SK-N-MC (cell line): Measurements from ENCODE around the gene NTSR1.

Experiments used
- DNase-seq: peaks from one replicate; pipeline ENCODE4 v3.0.0-alpha.2; 2011; ENCODE audit warnings: low read depth, low spot score
- H3K27ac ChIP-seq: fragments of 200-600 bp; sonication (generic); 2 replicates; pipeline ENCODE4 v1.5.1; 2016; ENCODE audit warnings: mixed run types
- H3K36me3 ChIP-seq: fragments of 200-600 bp; sonication (generic); 2 replicates; pipeline ENCODE4 v1.6.1; 2017; ENCODE audit warnings: antibody characterized with exemption, low read length, mixed read lengths; ENCODE audit not compliant: insufficient read depth
- H3K4me3 ChIP-seq: fragments of 200-600 bp; sonication (generic); 2 replicates; pipeline ENCODE4 v1.5.1; 2016
- H3K9ac ChIP-seq: fragments of 200-600 bp; sonication (generic); 2 replicates; pipeline ENCODE4 v1.8.0; 2017; ENCODE audit warnings: mixed run types, mixed read lengths; ENCODE audit not compliant: insufficient read length
- H3K9me3 ChIP-seq: fragments of 200-600 bp; sonication (generic); 2 replicates; pipeline ENCODE4 v1.6.1; 2017; ENCODE audit warnings: low read depth, mild to moderate bottlenecking, antibody characterized with exemption, low read length, moderate library complexity, mixed read lengths
- EZH2 ChIP-seq: fragments of 200-600 bp; sonication (generic); IDR thresholded peaks from one replicate; pipeline ENCODE4 v1.6.1; 2017; ENCODE audit warnings: antibody characterized with exemption
- FOXP2 ChIP-seq: optimal IDR thresholded peaks from 2 replicates; pipeline ENCODE3; 2011; ENCODE audit warnings: mild to moderate bottlenecking, moderate library complexity; ENCODE audit not compliant: insufficient read depth; ENCODE audit errors: extremely low read length, control extremely low read depth
- POLR2AphosphoS5 ChIP-seq: IDR thresholded peaks from 2 replicates; pipeline ENCODE4 v1.6.1; 2012; ENCODE audit warnings: mild to moderate bottlenecking, low read depth, low read length, borderline replicate concordance

Gene NTSR1

DNA sequence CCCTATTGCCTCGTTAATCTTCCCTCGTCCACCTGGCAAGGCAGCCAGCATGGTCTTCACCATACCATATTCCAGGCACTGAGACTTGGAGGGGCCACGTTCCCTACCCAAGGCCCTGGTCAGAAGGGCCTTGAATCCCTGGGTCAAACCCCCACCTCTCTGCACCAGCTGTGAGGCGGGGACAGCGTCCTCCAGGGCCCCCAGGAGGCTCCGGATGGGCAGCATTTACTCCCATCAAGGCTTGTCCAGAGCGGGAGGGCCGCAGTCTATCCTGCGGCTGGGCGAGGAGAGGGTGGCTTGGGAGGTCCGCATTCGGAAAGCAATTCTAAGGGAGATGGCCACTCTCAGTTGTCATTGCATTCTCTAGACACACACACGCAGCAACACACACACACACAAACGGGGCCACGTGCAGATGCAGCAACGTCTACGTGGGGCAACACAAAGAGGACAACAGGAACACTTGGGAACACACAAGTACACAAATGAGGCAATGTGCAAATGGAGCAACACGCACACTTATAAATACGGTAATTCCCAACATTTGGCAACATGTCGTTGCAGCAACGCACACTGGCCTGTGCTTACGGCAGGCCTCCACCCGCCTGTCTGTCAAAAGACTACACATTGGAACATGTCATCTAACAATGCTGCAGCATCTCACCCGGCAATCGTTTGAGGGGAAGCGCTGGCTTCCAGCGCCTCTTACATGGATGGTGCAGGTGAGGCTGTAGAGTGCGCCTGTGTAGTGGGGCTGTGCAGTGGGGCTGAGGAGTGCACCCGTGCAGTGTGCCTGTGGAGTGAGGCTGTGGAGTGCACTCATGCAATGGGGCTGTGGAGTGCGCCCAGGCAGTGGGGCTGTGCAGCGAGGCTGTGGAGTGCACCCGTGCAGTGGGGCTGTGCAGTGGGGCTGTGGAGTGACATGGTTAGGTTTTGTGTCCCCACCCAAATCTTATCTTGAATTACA, 12.9 kb upstream of the NTSR1 start:
- Histone ChIP-seq H3K27ac (no peak overlapping the region), H3K4me3 (no peak overlapping the region), H3K9ac (no peak overlapping the region), H3K36me3 (no peaks in the 10 kb centered on the region), H3K9me3 (no peaks in the 10 kb centered on the region)
- no peak for TF ChIP-seq POLR2AphosphoS5
- TF ChIP-seq EZH2, result no peak
- TF ChIP-seq FOXP2, result no peak
- no peak for DNase-seq

GRCh38 chr20:62696434-62696957, 12.1 kb upstream of the NTSR1 start:
- Histone ChIP-seq H3K36me3 (no peaks in the 10 kb centered on the region), H3K27ac (no peak overlapping the region), H3K9me3 (no peaks in the 10 kb centered on the region), H3K4me3 (no peak overlapping the region), H3K9ac (no peak overlapping the region)
- no peak for DNase-seq
- TF ChIP-seq POLR2AphosphoS5 (no peak), EZH2 (no peak), FOXP2 (no peak)

DNA sequence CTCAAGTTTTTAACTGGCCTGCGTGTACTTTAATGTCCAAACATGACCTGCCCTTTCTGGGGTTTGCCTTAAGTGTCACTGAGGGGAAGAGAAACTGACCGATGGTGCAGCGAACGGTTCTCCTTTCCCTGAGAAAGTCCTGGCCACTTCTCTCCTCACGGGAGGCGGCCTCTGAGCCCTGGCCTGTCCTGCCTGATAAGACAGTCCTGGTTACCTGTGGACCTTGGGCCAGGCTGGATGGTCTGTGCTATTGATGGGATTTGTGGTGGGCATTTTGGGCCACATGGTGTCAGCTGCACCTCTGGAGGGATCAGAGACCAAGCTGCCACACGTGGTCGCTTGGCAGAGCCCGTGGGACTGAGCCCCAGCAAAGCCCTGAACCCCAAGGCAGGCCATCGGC, 11.6 kb upstream of the NTSR1 start:
- Histone ChIP-seq H3K36me3 (no peaks in the 10 kb centered on the region), H3K9ac (no peak overlapping the region), H3K9me3 (no peaks in the 10 kb centered on the region), H3K27ac (no peak overlapping the region), H3K4me3 (no peak overlapping the region)
- TF ChIP-seq FOXP2, result no peak
- TF ChIP-seq EZH2, result no peak
- no peak for TF ChIP-seq POLR2AphosphoS5
- no peak for DNase-seq

DNA sequence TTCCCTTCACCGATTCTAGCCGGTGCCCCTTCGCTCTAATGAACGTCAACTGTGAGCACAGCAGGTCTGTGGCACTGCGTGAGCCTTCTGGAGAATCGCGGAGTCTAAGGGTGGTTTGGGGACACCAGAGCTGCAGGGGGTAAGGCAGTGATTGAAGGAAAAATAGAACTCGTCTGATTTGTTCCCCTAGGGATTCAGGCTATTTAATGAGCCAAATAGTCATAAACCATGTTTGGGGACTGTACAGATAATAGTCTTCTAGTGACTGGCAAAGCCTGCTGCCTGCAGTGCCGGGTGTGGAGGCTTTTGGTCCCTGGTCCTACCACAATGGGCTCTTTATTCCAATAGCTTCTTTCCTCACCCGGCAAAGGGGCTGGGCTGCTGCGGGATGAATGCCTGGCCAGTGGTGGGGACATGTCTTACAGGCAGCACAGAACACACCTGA, 11.1 kb upstream of the NTSR1 start:
- Histone ChIP-seq H3K4me3 (no peak overlapping the region), H3K9ac (no peak overlapping the region)
- TF ChIP-seq EZH2 (no peak), FOXP2 (no peak), POLR2AphosphoS5 (no peak)

DNA sequence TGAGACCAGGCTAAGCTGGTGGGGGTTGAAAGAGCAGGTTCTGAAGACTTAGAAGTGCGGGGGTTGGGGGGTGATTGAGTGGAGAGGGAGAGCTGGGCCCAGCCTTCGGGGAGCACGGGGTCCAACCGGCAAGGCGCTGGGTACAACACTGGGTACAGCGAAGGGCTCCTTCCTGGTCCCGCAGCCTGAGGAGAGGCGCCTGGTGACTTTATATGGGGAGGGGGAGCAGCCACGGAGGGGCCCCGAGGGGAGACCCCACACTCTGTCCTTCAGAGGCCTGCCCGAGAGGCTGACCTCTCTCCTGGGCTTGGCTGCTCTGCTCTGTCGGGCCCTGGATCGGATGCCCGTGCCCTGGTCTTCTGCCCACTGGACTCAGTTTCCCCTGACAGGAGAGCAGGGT, 10.4 kb upstream of the NTSR1 start:
- Histone ChIP-seq H3K4me3 (no peak overlapping the region), H3K9ac (no peak overlapping the region), H3K36me3 (no peaks in the 10 kb centered on the region), H3K9me3 (no peaks in the 10 kb centered on the region), H3K27ac (no peak overlapping the region)
- TF ChIP-seq FOXP2 (no peak), POLR2AphosphoS5 (no peak), EZH2 (no peak)
- DNase-seq, result no peak

More for the DNA sequence above, 11.1 kb upstream of the NTSR1 start:
- Histone ChIP-seq H3K9me3 (no peaks in the 10 kb centered on the region), H3K27ac (no peak overlapping the region), H3K36me3 (no peaks in the 10 kb centered on the region)
- no peak for DNase-seq

- no peak for DNase-seq
- Histone ChIP-seq H3K36me3 (no peaks in the 10 kb centered on the region), H3K4me3 (no peak overlapping the region), H3K27ac (no peak overlapping the region), H3K9me3 (no peaks in the 10 kb centered on the region), H3K9ac (no peak overlapping the region)
- TF ChIP-seq EZH2, result no peak
- no peak for TF ChIP-seq POLR2AphosphoS5
- no peak for TF ChIP-seq FOXP2
Measured at GRCh38 chr20:62699296-62699695, 9.3 kb upstream of the NTSR1 start.

- Histone ChIP-seq H3K9ac (no peak overlapping the region), H3K4me3 (no peak overlapping the region), H3K9me3 (no peaks in the 10 kb centered on the region), H3K27ac (no peak overlapping the region), H3K36me3 (no peaks in the 10 kb centered on the region)
- DNase-seq, result no peak
- TF ChIP-seq FOXP2, result no peak
- TF ChIP-seq POLR2AphosphoS5, result no peak
- no peak for TF ChIP-seq EZH2
Measured at GRCh38 chr20:62699741-62700140, 8.9 kb upstream of the NTSR1 start.

GRCh38 chr20:62700261-62700930, 8.2 kb upstream of the NTSR1 start:
- TF ChIP-seq EZH2 (no peak), POLR2AphosphoS5 (no peak), FOXP2 (no peak)
- H3K9me3 ChIP-seq, result no peaks in the 10 kb centered on the region
- DNase-seq, result no peak
- H3K27ac ChIP-seq, result no peak overlapping the region
- no peak overlapping the region for H3K9ac ChIP-seq
- no peak overlapping the region for H3K4me3 ChIP-seq
- no peaks in the 10 kb centered on the region for H3K36me3 ChIP-seq
